Measurements from ENCODE around the gene TRABD2B. TPM values are rescaled to one million over a fixed set of nuclear protein-coding genes. Genes with fewer than 3 reads are reported as not detected.

The TRABD2B gene
- total and polyA plus RNA-seq, 2 experiments from 2014 or later, result not detected

DNA sequence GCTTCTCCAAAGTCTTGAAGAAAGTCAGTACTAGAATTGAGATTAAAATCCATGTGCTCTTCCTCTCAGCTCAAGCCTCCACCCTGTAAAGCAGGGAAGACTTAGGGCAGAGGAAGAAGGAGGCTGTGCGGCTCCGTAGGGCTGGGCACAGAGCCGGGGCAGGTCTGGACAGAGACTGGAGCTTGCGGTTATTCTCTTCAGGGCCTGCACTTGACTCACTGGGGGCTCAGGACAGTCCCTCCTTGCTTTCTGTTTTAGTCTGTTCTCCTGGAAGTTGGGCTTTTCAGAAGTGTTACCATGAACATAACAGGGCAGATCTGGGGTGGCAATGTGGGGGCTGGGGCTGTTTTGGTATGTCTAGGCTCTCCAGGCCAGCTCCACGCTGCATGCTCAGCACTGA, 21.6 kb upstream of the TRABD2B start:
- Histone ChIP-seq H3K4me2 (ENCODE audit: unreplicated experiment) (no peak overlapping the region), H3K9me3 (ENCODE audit: low read depth) (no peaks in the 10 kb centered on the region), H3K4me1 (ENCODE audit: insufficient read depth) (peaks cover 27% of the 10 kb centered on the region), H3F3A (ENCODE audit: insufficient read depth) (peaks cover 15% of the 10 kb centered on the region), H3K9me2 (ENCODE audit: insufficient read depth) (no peaks in the 10 kb centered on the region), H3K9ac (no peak overlapping the region), H2AFZ (no peak overlapping the region), H3K4me3 (no peak overlapping the region), H3K27me3 (replicated peaks; ENCODE audit: insufficient read depth) (peaks cover 33% of the 10 kb centered on the region), H3K79me2 (ENCODE audit: insufficient read depth) (no peaks in the 10 kb centered on the region), H3K36me3 (ENCODE audit: low read depth) (no peaks in the 10 kb centered on the region), H4K20me1 (ENCODE audit: insufficient read depth) (no peaks in the 10 kb centered on the region), H3K27ac (no peak overlapping the region)
- 35 to 46% methylated on average over 5 of the region's 5 CpGs for WGBS, 2 experiments (ENCODE audit: low coverage in 1 of 2, low lambda C conversion rate in 2 of 2, missing lambda C conversion rate in 2 of 2)
- in situ Hi-C loops (cut with MboI), result no loop called here
- DNase-seq, result peak; percentile 27
- TF ChIP-seq EZH2 (IDR thresholded peaks at IDR 0.05; ENCODE audit: insufficient read depth, poor library complexity, severe bottlenecking), result no peak
- TF ChIP-seq EZH2phosphoT487 (IDR thresholded peaks at IDR 0.05; ENCODE audit: insufficient read depth, low read depth), result no peak

GRCh38 chr1:48017716-48018115, 20.5 kb upstream of the TRABD2B start:
- DNase-seq, result peak; percentile 73
- H3K4me2 ChIP-seq (ENCODE audit: unreplicated experiment), result no peak overlapping the region
- H3K4me1 ChIP-seq (ENCODE audit: insufficient read depth), result peaks cover 27% of the 10 kb centered on the region
- H4K20me1 ChIP-seq (ENCODE audit: insufficient read depth), result no peaks in the 10 kb centered on the region
- H2AFZ ChIP-seq, result no peak overlapping the region
- H3K27ac ChIP-seq, result no peak overlapping the region
- no peak for TF ChIP-seq EZH2 (IDR thresholded peaks at IDR 0.05; ENCODE audit: insufficient read depth, poor library complexity, severe bottlenecking)
- TF ChIP-seq EZH2phosphoT487 (IDR thresholded peaks at IDR 0.05; ENCODE audit: insufficient read depth, low read depth), result 0 out of 2 replicates have a peak, but pooled peaks have one; percentile 42
- peaks cover 43% of the 10 kb centered on the region for H3K27me3 ChIP-seq (replicated peaks; ENCODE audit: insufficient read depth)
- 21 to 31% methylated on average over 4 of the region's 4 CpGs for WGBS, 2 experiments (ENCODE audit: low coverage in 1 of 2, low lambda C conversion rate in 2 of 2, missing lambda C conversion rate in 2 of 2)
- no peaks in the 10 kb centered on the region for H3K79me2 ChIP-seq (ENCODE audit: insufficient read depth)
- H3K9ac ChIP-seq, result no peak overlapping the region
- H3K36me3 ChIP-seq (ENCODE audit: low read depth), result no peaks in the 10 kb centered on the region
- H3K4me3 ChIP-seq, result no peak overlapping the region
- H3K9me3 ChIP-seq (ENCODE audit: low read depth), result no peaks in the 10 kb centered on the region
- in situ Hi-C loops (cut with MboI), result no loop called here
- H3F3A ChIP-seq (ENCODE audit: insufficient read depth), result peaks cover 15% of the 10 kb centered on the region
- H3K9me2 ChIP-seq (ENCODE audit: insufficient read depth), result no peaks in the 10 kb centered on the region

- WGBS, 2 experiments (ENCODE audit: low coverage in 1 of 2, low lambda C conversion rate in 2 of 2, missing lambda C conversion rate in 2 of 2), result 45 to 46% methylated on average over 7 of the region's 7 CpGs
- Histone ChIP-seq H2AFZ (no peak overlapping the region), H3K9me3 (ENCODE audit: low read depth) (no peaks in the 10 kb centered on the region), H3K4me2 (ENCODE audit: unreplicated experiment) (no peak overlapping the region), H3K79me2 (ENCODE audit: insufficient read depth) (no peaks in the 10 kb centered on the region), H3F3A (ENCODE audit: insufficient read depth) (peaks cover 15% of the 10 kb centered on the region), H3K4me3 (no peak overlapping the region), H4K20me1 (ENCODE audit: insufficient read depth) (no peaks in the 10 kb centered on the region), H3K9ac (no peak overlapping the region), H3K27ac (no peak overlapping the region), H3K4me1 (ENCODE audit: insufficient read depth) (peaks cover 27% of the 10 kb centered on the region), H3K36me3 (ENCODE audit: low read depth) (no peaks in the 10 kb centered on the region), H3K9me2 (ENCODE audit: insufficient read depth) (no peaks in the 10 kb centered on the region), H3K27me3 (replicated peaks; ENCODE audit: insufficient read depth) (peaks cover 55% of the 10 kb centered on the region)
- TF ChIP-seq EZH2 (IDR thresholded peaks at IDR 0.05; ENCODE audit: insufficient read depth, poor library complexity, severe bottlenecking), result no peak
- no peak for TF ChIP-seq EZH2phosphoT487 (IDR thresholded peaks at IDR 0.05; ENCODE audit: insufficient read depth, low read depth)
- no peak for DNase-seq
- in situ Hi-C loops (cut with MboI), result no loop called here
Measured at GRCh38 chr1:48016515-48016914, 19.3 kb upstream of the TRABD2B start.

GRCh38 chr1:48013270-48013669, 16.1 kb upstream of the TRABD2B start:
- Histone ChIP-seq H3K27me3 (replicated peaks; ENCODE audit: insufficient read depth) (peaks cover 75% of the 10 kb centered on the region), H2AFZ (no peak overlapping the region), H3K9me3 (ENCODE audit: low read depth) (no peaks in the 10 kb centered on the region), H3K36me3 (ENCODE audit: low read depth) (no peaks in the 10 kb centered on the region), H3K79me2 (ENCODE audit: insufficient read depth) (no peaks in the 10 kb centered on the region), H3K4me3 (no peak overlapping the region), H3K4me1 (ENCODE audit: insufficient read depth) (peaks cover 16% of the 10 kb centered on the region), H3K9ac (no peak overlapping the region), H3K27ac (no peak overlapping the region), H4K20me1 (ENCODE audit: insufficient read depth) (no peaks in the 10 kb centered on the region), H3K9me2 (ENCODE audit: insufficient read depth) (no peaks in the 10 kb centered on the region), H3K4me2 (ENCODE audit: unreplicated experiment) (no peak overlapping the region), H3F3A (ENCODE audit: insufficient read depth) (peaks cover 8% of the 10 kb centered on the region)
- no peak for DNase-seq
- no peak for TF ChIP-seq EZH2 (IDR thresholded peaks at IDR 0.05; ENCODE audit: insufficient read depth, poor library complexity, severe bottlenecking)
- TF ChIP-seq EZH2phosphoT487 (IDR thresholded peaks at IDR 0.05; ENCODE audit: insufficient read depth, low read depth), result no peak
- in situ Hi-C loops (cut with MboI), result no loop called here

- no peaks in the 10 kb centered on the region for H3F3A ChIP-seq (ENCODE audit: insufficient read depth)
- in situ Hi-C loops (cut with MboI), result no loop called here
- peak; percentile 39 for DNase-seq
Measured at GRCh38 chr1:48007047-48007446, 9.9 kb upstream of the TRABD2B start.

More at GRCh38 chr1:48007047-48007446, 9.9 kb upstream of the TRABD2B start:
- 20 to 42% methylated on average over 2 of the region's 2 CpGs for WGBS, 2 experiments (ENCODE audit: low coverage in 1 of 2, low lambda C conversion rate in 2 of 2, missing lambda C conversion rate in 2 of 2)
- no peaks in the 10 kb centered on the region for H4K20me1 ChIP-seq (ENCODE audit: insufficient read depth)
- no peaks in the 10 kb centered on the region for H3K79me2 ChIP-seq (ENCODE audit: insufficient read depth)
- H3K9me3 ChIP-seq (ENCODE audit: low read depth), result no peaks in the 10 kb centered on the region
- H3K27ac ChIP-seq, result no peak overlapping the region
- peaks cover 32% of the 10 kb centered on the region for H3K27me3 ChIP-seq (replicated peaks; ENCODE audit: insufficient read depth)
- no peak for TF ChIP-seq EZH2 (IDR thresholded peaks at IDR 0.05; ENCODE audit: insufficient read depth, poor library complexity, severe bottlenecking)
- TF ChIP-seq EZH2phosphoT487 (IDR thresholded peaks at IDR 0.05; ENCODE audit: insufficient read depth, low read depth), result no peak
- no peak overlapping the region for H3K9ac ChIP-seq
- no peak overlapping the region for H2AFZ ChIP-seq
- H3K4me2 ChIP-seq (ENCODE audit: unreplicated experiment), result no peak overlapping the region
- no peak overlapping the region for H3K4me3 ChIP-seq
- no peaks in the 10 kb centered on the region for H3K36me3 ChIP-seq (ENCODE audit: low read depth)
- H3K4me1 ChIP-seq (ENCODE audit: insufficient read depth), result no peaks in the 10 kb centered on the region
- no peaks in the 10 kb centered on the region for H3K9me2 ChIP-seq (ENCODE audit: insufficient read depth)

Data from GM23248 (cell line).